GM19455 (cell line): ENCODE results near the gene CTNS.

Experiments
- ATAC-seq: cut with Tn5 transposase; IDR thresholded peaks from one replicate; pipeline ENCODE4 v1.9.1; 2021; ENCODE audit not compliant: unreplicated experiment

The CTNS gene

GRCh38 chr17:3708366-3708765 is 71.8 kb downstream of the CTNS start:
- no peak for ATAC-seq

GRCh38 chr17:3710951-3711383 is 74.4 kb downstream of the CTNS start:
- ATAC-seq = peak; percentile 88
